Thyroid gland (tissue), 4 donors: ENCODE data around the gene ATP8B1. TPM values are rescaled to one million over a fixed set of nuclear protein-coding genes. Genes with fewer than 3 reads are reported as not detected.
"Not testable (repeated sequence)": the region's sequence is repeated elsewhere in the genome, so short reads cannot be mapped to it uniquely, and the experiment has no call there.

Experiments used
- DNase-seq, 2 donors: peaks; one replicate each; pipeline ENCODE4 v3.0.0-alpha.2; 2019
- H3K27ac ChIP-seq, 3 donors: fragments of 200-600 bp; sonication (generic); 1 replicate in 2 of 3; 2 replicates in 1 of 3; pipeline ENCODE4 v1.5.1; 2016 to 2019; ENCODE audit warnings: mild to moderate bottlenecking in 1 of 3, moderate library complexity in 1 of 3
- H3K27me3 ChIP-seq: fragments of 200-600 bp; sonication (generic); one replicate; pipeline ENCODE4 v1.5.1; 2019
- H3K36me3 ChIP-seq, 2 donors: fragments of 200-600 bp; sonication (generic); one replicate each; pipeline ENCODE4 v1.5.1; 2016 to 2019
- H3K4me1 ChIP-seq, 2 donors: fragments of 200-600 bp; sonication (generic); one replicate each; pipeline ENCODE4 v1.5.1; 2017 to 2019
- H3K4me3 ChIP-seq, 3 donors: fragments of 200-600 bp; sonication (generic); replicated peaks in 1 of 3; 1 replicate in 2 of 3; 2 replicates in 1 of 3; pipeline ENCODE4 v1.5.1; 2016; ENCODE audit warnings: mild to moderate bottlenecking in 1 of 3
- H3K9me3 ChIP-seq: fragments of 200-600 bp; sonication (generic); one replicate; pipeline ENCODE4 v1.5.1; 2017
- CTCF ChIP-seq, 6 experiments: fragments of 200-600 bp in 3 of 6; fragments of 450-650 bp in 3 of 6; sonication (generic) in 3 of 6; IDR thresholded peaks; one replicate each; pipeline ENCODE4 v1.5.1; 2016 to 2019; ENCODE audit warnings: antibody characterized with exemption in 6 of 6, mild to moderate bottlenecking in 2 of 6, inconsistent platforms in 1 of 6, moderate library complexity in 1 of 6
- POLR2A ChIP-seq, 2 donors: fragments of 450-650 bp; IDR thresholded peaks; one replicate each; pipeline ENCODE4 v1.6.1; 2017; ENCODE audit warnings: antibody characterized with exemption in 2 of 2, mild to moderate bottlenecking in 2 of 2, moderate library complexity in 1 of 2
- WGBS, 2 donors: methylation state at CpG; one replicate each; pipeline ENCODE4 v1.1.5; 2017; 5-methylcytosine and 5-hydroxymethylcytosine counted together
- intact Hi-C: fragments of 100-400 bp; cut with DNase I; formaldehyde crosslinking; loops from one replicate; pipeline ENCODE4 v1.15.1; 2023
- total RNA-seq, 4 donors: library from RNA; depleted of rRNA; stranded (reverse); fragments of >200 nt; gene quantifications; one replicate each; pipeline ENCODE4 v1.2.3, GENCODE V29; 2016

The ATP8B1 gene
- total RNA-seq, 4 donors from 2014 or later = 45.8 to 71.8 (median 58.2) TPM

GRCh38 chr18:57831597-57832377 is 28.7 kb upstream of the ATP8B1 start:
- DNase-seq = no peak
- intact Hi-C loops = no loop called here
- TF ChIP-seq CTCF (IDR thresholded peaks at IDR 0.05) (no peak), POLR2A (IDR thresholded peaks at IDR 0.05) (no peak)
- Histone ChIP-seq H3K9me3 (no peaks in the 10 kb centered on the region), H3K27me3 (no peaks in the 10 kb centered on the region), H3K4me3 (no peak overlapping the region), H3K27ac (no peak overlapping the region), H3K36me3 (no peaks in the 10 kb centered on the region), H3K4me1 (no peaks in the 10 kb centered on the region)
- WGBS, 2 donors = 90 to 93% methylated on average over 14 of the region's 14 CpGs

GRCh38 chr18:57827646-57828045 is 24.5 kb upstream of the ATP8B1 start:
- intact Hi-C loops = no loop called here
- DNase-seq = no peak
- no peak for TF ChIP-seq POLR2A (IDR thresholded peaks at IDR 0.05)
- TF ChIP-seq CTCF (IDR thresholded peaks at IDR 0.05) = no peak

GRCh38 chr18:57826252-57826651 is 23.1 kb upstream of the ATP8B1 start:
- DNase-seq = no peak
- H3K4me1 ChIP-seq = no peaks in the 10 kb centered on the region
- intact Hi-C loops = no loop called here

More at GRCh38 chr18:57827646-57828045, 24.5 kb upstream of the ATP8B1 start:
- Histone ChIP-seq H3K4me3 (no peak overlapping the region), H3K27me3 (no peaks in the 10 kb centered on the region), H3K36me3 (no peaks in the 10 kb centered on the region), H3K4me1 (no peaks in the 10 kb centered on the region), H3K27ac (no peak overlapping the region), H3K9me3 (no peaks in the 10 kb centered on the region)
- WGBS, 2 donors = 88 to 90% methylated on average over 11 of the region's 11 CpGs

GRCh38 chr18:57820583-57820982 is 17.5 kb upstream of the ATP8B1 start:
- intact Hi-C loops, H3K27me3 ChIP-seq, H3K4me3 ChIP-seq, DNase-seq, H3K36me3 ChIP-seq, H3K9me3 ChIP-seq: not testable (repeated sequence)
- Histone ChIP-seq H3K4me1 (peaks cover 10 to 13% of the 10 kb centered on the region in 2 donors), H3K27ac (peak overlapping the region in 2 of 3 donors; percentile 53 to 76)
- WGBS, 2 donors = 92 to 97% methylated on average over 2 of the region's 2 CpGs

More at GRCh38 chr18:57826252-57826651, 23.1 kb upstream of the ATP8B1 start:
- Histone ChIP-seq H3K4me3 (no peak overlapping the region), H3K36me3 (no peaks in the 10 kb centered on the region), H3K9me3 (no peaks in the 10 kb centered on the region), H3K27me3 (no peaks in the 10 kb centered on the region), H3K27ac (no peak overlapping the region)
- 92 to 93% methylated on average over 1 of the region's 1 CpG for WGBS, 2 donors
- TF ChIP-seq CTCF (IDR thresholded peaks at IDR 0.05) = no peak
- no peak for TF ChIP-seq POLR2A (IDR thresholded peaks at IDR 0.05)

GRCh38 chr18:57819671-57820460 is 16.8 kb upstream of the ATP8B1 start:
- TF ChIP-seq POLR2A (IDR thresholded peaks at IDR 0.05) (peak in 1 of 2 donors; percentile 9), CTCF (IDR thresholded peaks at IDR 0.05) (no peak)
- 34 to 41% methylated on average over 10 of the region's 10 CpGs for WGBS, 2 donors
- intact Hi-C loops = no loop called here
- H3K4me3 ChIP-seq = no peak overlapping the region
- H3K4me1 ChIP-seq = peaks cover 10 to 13% of the 10 kb centered on the region in 2 donors
- DNase-seq = peak; percentile 83 to 87
- no peaks in the 10 kb centered on the region for H3K9me3 ChIP-seq
- no peaks in the 10 kb centered on the region for H3K36me3 ChIP-seq
- peak overlapping the region; percentile 3 to 76 (median 53) for H3K27ac ChIP-seq
- no peaks in the 10 kb centered on the region for H3K27me3 ChIP-seq
